Measurements from ENCODE around the gene REG4. TPM values are rescaled to one million over a fixed set of nuclear protein-coding genes. Genes with fewer than 3 reads are reported as not detected.

The REG4 gene
- total and polyA plus RNA-seq, 10 of the 15 experiments (the other 5 are each of a cell fraction or from before 2014, with no cell fraction given) = not detected

- TF ChIP-seq SIN3A (IDR thresholded peaks at IDR 0.05; ENCODE audit: low read depth, low read length) (no peak), JUND (IDR thresholded peaks at IDR 0.05; ENCODE audit: low read depth, low read length) (no peak), STAT1 (conservative IDR thresholded peaks at IDR 0.05) (no peak)
Measured at GRCh38 chr1:119808972-119809550, 2.2 kb downstream of the REG4 start (continued).

GRCh38 chr1:119808491-119808890 lies 2.8 kb downstream of the REG4 start:
- H4K20me1 ChIP-seq (ENCODE audit: control insufficient read depth, insufficient read depth) = no peaks in the 10 kb centered on the region
- ATAC-seq (no peak), FAIRE-seq (no peak), DNase-seq (ENCODE audit: low read depth, low spot score) (no peak)
- H3K79me2 ChIP-seq (ENCODE audit: control insufficient read depth, insufficient read depth, low read length) = no peaks in the 10 kb centered on the region
- no peak overlapping the region for H3K4me2 ChIP-seq (ENCODE audit: control insufficient read depth, insufficient read depth)
- ChIA-PET SMC1A (ENCODE audit: uncharacterized antibody, unreplicated experiment) (interaction anchor here (0.9 to 1.3 kb wide), 4 partner anchors 64 to 189 kb away, joined by 3 to 4 read pairs (median 3); no protein-coding TSS in a partner anchor), CTCF (interaction anchor here (0.7 to 2.1 kb wide), 19 partner anchors 10 to 197 kb away, joined by 3 to 17 read pairs (median 3); no protein-coding TSS in a partner anchor), RAD21 (ENCODE audit: unreplicated experiment) (interaction anchor here (1.2 kb wide), 2 partner anchors 78 to 146 kb away, joined by 3 read pairs; no protein-coding TSS in a partner anchor), POLR2A (no interaction called here)
- no TSS peak for BruUV-seq (replicated peaks)
- in situ Hi-C loops (cut with MboI) (loop anchor here (5.0 kb wide), 1 partner anchor 36 kb away; no protein-coding TSS in a partner anchor), intact Hi-C loops (cut with micrococcal nuclease; ENCODE audit: unreplicated experiment) (no loop called here)
- no peaks in the 10 kb centered on the region for H3K9me3 ChIP-seq (replicated peaks; ENCODE audit: control insufficient read depth, insufficient read depth, low read length)
- no peak overlapping the region for H3K4me3 ChIP-seq
- no peaks in the 10 kb centered on the region for H3K36me3 ChIP-seq (ENCODE audit: control insufficient read depth in 2 of 2, insufficient read depth in 2 of 2, low read length in 1 of 2)
- TF ChIP-seq JUNB (IDR thresholded peaks at IDR 0.05) (no peak), ZNF274 (IDR thresholded peaks at IDR 0.05; ENCODE audit: insufficient read depth, insufficient read length) (no peak), CREM (IDR thresholded peaks at IDR 0.05; ENCODE audit: low read depth) (no peak), SREBF1 (IDR thresholded peaks at IDR 0.05; ENCODE audit: low read length) (no peak), SMAD5 (IDR thresholded peaks at IDR 0.05; ENCODE audit: low read depth) (no peak), ESRRA (IDR thresholded peaks at IDR 0.05; ENCODE audit: low read length) (no peak), SIX5 (IDR thresholded peaks at IDR 0.05; ENCODE audit: low read depth, low read length, severe bottlenecking) (no peak), ATF2 (IDR thresholded peaks at IDR 0.05; ENCODE audit: low read length) (no peak), KLF5 (IDR thresholded peaks at IDR 0.05; ENCODE audit: partially characterized antibody) (no peak), SMAD1 (IDR thresholded peaks at IDR 0.05; ENCODE audit: low read depth, partially characterized antibody) (no peak), SMC3 (IDR thresholded peaks at IDR 0.05; ENCODE audit: borderline replicate concordance, low read length) (no peak), ELK1 (IDR thresholded peaks at IDR 0.05; ENCODE audit: low read depth, low read length) (no peak), IRF5 (IDR thresholded peaks at IDR 0.05; ENCODE audit: borderline replicate concordance) (no peak), NBN (IDR thresholded peaks at IDR 0.05) (no peak), NKRF (conservative IDR thresholded peaks at IDR 0.05) (no peak), CREB1 (IDR thresholded peaks at IDR 0.05; ENCODE audit: low read depth) (no peak)
- H3K27me3 ChIP-seq (replicated peaks in 1 of 2; ENCODE audit: control insufficient read depth in 2 of 2, insufficient read depth in 2 of 2, low read length in 1 of 2) = no peaks in the 10 kb centered on the region; a peak in 1 of 4 replicates
- no peaks in the 10 kb centered on the region for H3K4me1 ChIP-seq (ENCODE audit: control insufficient read depth, insufficient read depth, low read length)
- WGBS (ENCODE audit: insufficient coverage, insufficient replicate concordance, low lambda C conversion rate, missing lambda C conversion rate) = 33% methylated on average over 3 of the region's 3 CpGs
- no peak overlapping the region for H2AFZ ChIP-seq (ENCODE audit: control insufficient read depth, low read depth, low read length)
- H3K27ac ChIP-seq (ENCODE audit: control insufficient read depth, insufficient read depth) = no peak overlapping the region
- H3K9ac ChIP-seq (ENCODE audit: control insufficient read depth, insufficient read depth, low read length) = no peak overlapping the region

Measured in GM12878 (cell line).